ENCODE results near the gene TSPY4. TPM values are rescaled to one million over a fixed set of nuclear protein-coding genes. Genes with fewer than 3 reads are reported as not detected.

The TSPY4 gene
- total and polyA plus RNA-seq, 10 of the 15 experiments (the other 5 are each of a cell fraction or from before 2014, with no cell fraction given), result not detected

Small RNA genes within 50 kb of the gene (small RNA-seq; reads per million reads assigned to genes)
- gene AC006158.1, result not detected

Other genes with a start within 250 kb of the TSPY4 start
- gene TSPY8, start 20.3 kb downstream of the TSPY4 start, total RNA-seq (2014; rRNA removed), result not detected in 2 replicates
- gene TSPY8, start 20.3 kb downstream of the TSPY4 start, total RNA-seq (2014; rRNA removed; fragmentation: Illumina TruSeq; extraction: Trizol), result not detected in 2 replicates
- gene TSPY8, start 20.3 kb downstream of the TSPY4 start, total RNA-seq (2021), result not detected in 2 replicates
- not detected in 2 replicates for gene TSPY8, start 20.3 kb downstream of the TSPY4 start, polyA plus RNA-seq (2011; rRNA removed)
- gene TSPY8, start 20.3 kb downstream of the TSPY4 start, polyA plus RNA-seq (2014; fragmentation: Illumina TruSeq; extraction: Trizol), result not detected in 2 replicates
- not detected for gene TSPY8, start 20.3 kb downstream of the TSPY4 start, polyA plus RNA-seq (2014; fragmentation: Nextera tagmentation; extraction: Ambion mirVana)
- not detected in 2 replicates for gene TSPY8, start 20.3 kb downstream of the TSPY4 start, polyA plus RNA-seq (2014; rRNA removed)
- not detected for gene TSPY8, start 20.3 kb downstream of the TSPY4 start, polyA plus RNA-seq (2016; fragmentation: Nextera tagmentation; extraction: Ambion mirVana)
- gene TSPY3, start 61.0 kb downstream of the TSPY4 start, total RNA-seq (2014; rRNA removed), result not detected in 2 replicates
- not detected in 2 replicates for gene TSPY3, start 61.0 kb downstream of the TSPY4 start, total RNA-seq (2014; rRNA removed; fragmentation: Illumina TruSeq; extraction: Trizol)
- not detected in 2 replicates for gene TSPY3, start 61.0 kb downstream of the TSPY4 start, total RNA-seq (2021)
- not detected in 2 replicates for gene TSPY3, start 61.0 kb downstream of the TSPY4 start, polyA plus RNA-seq (2011; rRNA removed)
- gene TSPY3, start 61.0 kb downstream of the TSPY4 start, polyA plus RNA-seq (2014; fragmentation: Illumina TruSeq; extraction: Trizol), result not detected in 2 replicates
- not detected for gene TSPY3, start 61.0 kb downstream of the TSPY4 start, polyA plus RNA-seq (2014; fragmentation: Nextera tagmentation; extraction: Ambion mirVana)
- gene TSPY3, start 61.0 kb downstream of the TSPY4 start, polyA plus RNA-seq (2014; rRNA removed), result not detected in 2 replicates
- gene TSPY3, start 61.0 kb downstream of the TSPY4 start, polyA plus RNA-seq (2016; fragmentation: Nextera tagmentation; extraction: Ambion mirVana), result not detected
- gene TSPY1, start 129.5 kb downstream of the TSPY4 start, total RNA-seq (2014; rRNA removed), result not detected in 2 replicates
- not detected in 2 replicates for gene TSPY1, start 129.5 kb downstream of the TSPY4 start, total RNA-seq (2014; rRNA removed; fragmentation: Illumina TruSeq; extraction: Trizol)
- gene TSPY1, start 129.5 kb downstream of the TSPY4 start, total RNA-seq (2021), result not detected in 2 replicates
- not detected in 2 replicates for gene TSPY1, start 129.5 kb downstream of the TSPY4 start, polyA plus RNA-seq (2011; rRNA removed)
- gene TSPY1, start 129.5 kb downstream of the TSPY4 start, polyA plus RNA-seq (2014; fragmentation: Illumina TruSeq; extraction: Trizol), result not detected in 2 replicates
- not detected for gene TSPY1, start 129.5 kb downstream of the TSPY4 start, polyA plus RNA-seq (2014; fragmentation: Nextera tagmentation; extraction: Ambion mirVana)
- gene TSPY1, start 129.5 kb downstream of the TSPY4 start, polyA plus RNA-seq (2014; rRNA removed), result not detected in 2 replicates
- gene TSPY1, start 129.5 kb downstream of the TSPY4 start, polyA plus RNA-seq (2016; fragmentation: Nextera tagmentation; extraction: Ambion mirVana), result not detected
- not detected in 2 replicates for gene TSPY9, start 149.8 kb downstream of the TSPY4 start, total RNA-seq (2014; rRNA removed)
- not detected in 2 replicates for gene TSPY9, start 149.8 kb downstream of the TSPY4 start, total RNA-seq (2014; rRNA removed; fragmentation: Illumina TruSeq; extraction: Trizol)
- not detected in 2 replicates for gene TSPY9, start 149.8 kb downstream of the TSPY4 start, total RNA-seq (2021)
- not detected in 2 replicates for gene TSPY9, start 149.8 kb downstream of the TSPY4 start, polyA plus RNA-seq (2011; rRNA removed)
- gene TSPY9, start 149.8 kb downstream of the TSPY4 start, polyA plus RNA-seq (2014; fragmentation: Illumina TruSeq; extraction: Trizol), result not detected in 2 replicates
- gene TSPY9, start 149.8 kb downstream of the TSPY4 start, polyA plus RNA-seq (2014; fragmentation: Nextera tagmentation; extraction: Ambion mirVana), result not detected
- gene TSPY9, start 149.8 kb downstream of the TSPY4 start, polyA plus RNA-seq (2014; rRNA removed), result not detected in 2 replicates
- gene TSPY9, start 149.8 kb downstream of the TSPY4 start, polyA plus RNA-seq (2016; fragmentation: Nextera tagmentation; extraction: Ambion mirVana), result not detected
- gene TSPY10, start 190.4 kb downstream of the TSPY4 start, total RNA-seq (2014; rRNA removed), result not detected in 2 replicates
- gene TSPY10, start 190.4 kb downstream of the TSPY4 start, total RNA-seq (2014; rRNA removed; fragmentation: Illumina TruSeq; extraction: Trizol), result not detected in 2 replicates
- not detected in 2 replicates for gene TSPY10, start 190.4 kb downstream of the TSPY4 start, total RNA-seq (2021)
- gene TSPY10, start 190.4 kb downstream of the TSPY4 start, polyA plus RNA-seq (2011; rRNA removed), result not detected in 2 replicates
- gene TSPY10, start 190.4 kb downstream of the TSPY4 start, polyA plus RNA-seq (2014; fragmentation: Illumina TruSeq; extraction: Trizol), result not detected in 2 replicates
- not detected for gene TSPY10, start 190.4 kb downstream of the TSPY4 start, polyA plus RNA-seq (2014; fragmentation: Nextera tagmentation; extraction: Ambion mirVana)
- gene TSPY10, start 190.4 kb downstream of the TSPY4 start, polyA plus RNA-seq (2014; rRNA removed), result not detected in 2 replicates
- not detected for gene TSPY10, start 190.4 kb downstream of the TSPY4 start, polyA plus RNA-seq (2016; fragmentation: Nextera tagmentation; extraction: Ambion mirVana)